H9 (cell line): ENCODE results near the gene NFATC4. TPM values are rescaled to one million over a fixed set of nuclear protein-coding genes. Genes with fewer than 3 reads are reported as not detected.
A peak's percentile ranks its signal among the peaks of the same experiment; 100 is the strongest.

Source experiments
- DNase-seq: peaks from one replicate; pipeline ENCODE4 v3.0.0-alpha.2; 2017
- H2AFZ ChIP-seq: one replicate; pipeline ENCODE4 v1.6.1; 2013; ENCODE audit warnings: mild to moderate bottlenecking, low read length, control low read depth, moderate library complexity
- H2AK5ac ChIP-seq: 2 replicates; pipeline ENCODE4 v1.6.1; 2013; ENCODE audit warnings: low read length, control low read depth, mixed read lengths; ENCODE audit not compliant: insufficient read length
- H2BK120ac ChIP-seq: one replicate; pipeline ENCODE4 v1.6.1; 2013; ENCODE audit warnings: low read depth, mild to moderate bottlenecking, low read length, control low read depth, inconsistent platforms; ENCODE audit not compliant: poor library complexity, severe bottlenecking
- H2BK12ac ChIP-seq: 2 replicates; pipeline ENCODE4 v1.6.1; 2013; ENCODE audit warnings: low read length, control low read depth, mixed read lengths, low read depth; ENCODE audit not compliant: insufficient read length
- H2BK15ac ChIP-seq: 2 replicates; pipeline ENCODE4 v1.6.1; 2013; ENCODE audit warnings: low read depth, low read length, control low read depth
- H2BK20ac ChIP-seq: one replicate; pipeline ENCODE4 v1.6.1; 2013; ENCODE audit warnings: low read depth, mild to moderate bottlenecking, low read length, control low read depth, inconsistent platforms; ENCODE audit not compliant: poor library complexity, severe bottlenecking
- H2BK5ac ChIP-seq: 2 replicates; pipeline ENCODE4 v1.6.1; 2013; ENCODE audit warnings: low read length, control low read depth, mixed read lengths; ENCODE audit not compliant: insufficient read length
- H3K14ac ChIP-seq: 2 replicates; pipeline ENCODE4 v1.6.1; 2013; ENCODE audit warnings: low read length, control low read depth; ENCODE audit not compliant: insufficient read depth
- H3K18ac ChIP-seq: 2 replicates; pipeline ENCODE4 v1.6.1; 2013; ENCODE audit warnings: low read depth, mild to moderate bottlenecking, mixed read lengths, low read length, control low read depth; ENCODE audit not compliant: insufficient read length
- H3K23ac ChIP-seq: 2 replicates; pipeline ENCODE4 v1.6.1; 2013; ENCODE audit warnings: low read length, control low read depth, mixed read lengths, low read depth; ENCODE audit not compliant: insufficient read length
- H3K23me2 ChIP-seq: 2 replicates; pipeline ENCODE4 v1.6.1; 2013; ENCODE audit warnings: low read depth, mild to moderate bottlenecking, mixed read lengths, low read length, control low read depth; ENCODE audit not compliant: insufficient read length, poor library complexity, severe bottlenecking
- H3K27ac ChIP-seq: 2 replicates; pipeline ENCODE4 v1.5.1; 2013; ENCODE audit warnings: low read length, control low read depth, mixed read lengths, low read depth; ENCODE audit not compliant: insufficient read length
- H3K27me3 ChIP-seq: 2 replicates; pipeline ENCODE4 v1.6.1; 2013; ENCODE audit warnings: low read length, control low read depth, inconsistent platforms; ENCODE audit not compliant: insufficient read depth
- H3K4ac ChIP-seq: 2 replicates; pipeline ENCODE4 v1.6.1; 2013; ENCODE audit warnings: low read depth, mild to moderate bottlenecking, control low read depth, inconsistent platforms, low read length, moderate library complexity
- H3K4me1 ChIP-seq: 2 replicates; pipeline ENCODE4 v1.6.1; 2013; ENCODE audit warnings: low read length, control low read depth, inconsistent platforms; ENCODE audit not compliant: insufficient read depth
- H3K4me2 ChIP-seq: 2 replicates; pipeline ENCODE4 v1.6.1; 2013; ENCODE audit warnings: low read length, control low read depth, mixed read lengths; ENCODE audit not compliant: insufficient read length, insufficient read depth
- H3K56ac ChIP-seq: 2 replicates; pipeline ENCODE4 v1.6.1; 2013; ENCODE audit warnings: low read depth, mild to moderate bottlenecking, mixed read lengths, low read length, control low read depth; ENCODE audit not compliant: insufficient read length
- H3K79me1 ChIP-seq: 2 replicates; pipeline ENCODE4 v1.6.1; 2013; ENCODE audit warnings: low read depth, mild to moderate bottlenecking, moderate library complexity, low read length, control low read depth, inconsistent platforms; ENCODE audit not compliant: insufficient read depth, poor library complexity, severe bottlenecking
- H3K79me2 ChIP-seq: 2 replicates; pipeline ENCODE4 v1.6.1; 2013; ENCODE audit warnings: low read length, control low read depth, inconsistent platforms; ENCODE audit not compliant: insufficient read depth
- H3K9ac ChIP-seq: 2 replicates; pipeline ENCODE4 v1.6.1; 2013; ENCODE audit warnings: low read length, control low read depth, mixed read lengths; ENCODE audit not compliant: insufficient read length; ENCODE audit errors: extremely low read depth
- H3K9me3 ChIP-seq: one replicate; pipeline ENCODE4 v1.6.1; 2013; ENCODE audit warnings: low read depth, low read length, inconsistent platforms; ENCODE audit not compliant: control insufficient read depth
- H3T11ph ChIP-seq: one replicate; pipeline ENCODE4 v1.6.1; 2013; ENCODE audit warnings: mild to moderate bottlenecking, low read length, control low read depth, inconsistent platforms
- H4K20me1 ChIP-seq: one replicate; pipeline ENCODE4 v1.6.1; 2013; ENCODE audit not compliant: control insufficient read depth, insufficient read length, insufficient read depth
- H4K5ac ChIP-seq: 2 replicates; pipeline ENCODE4 v1.6.1; 2013; ENCODE audit warnings: low read depth, mild to moderate bottlenecking, mixed read lengths, low read length, control low read depth; ENCODE audit not compliant: insufficient read length
- H4K8ac ChIP-seq: replicated peaks from 2 replicates; pipeline ENCODE4 v1.6.1; 2013; ENCODE audit warnings: low read length, control low read depth, mixed read lengths, low read depth; ENCODE audit not compliant: insufficient read length
- H4K91ac ChIP-seq: 2 replicates; pipeline ENCODE4 v1.6.1; 2013; ENCODE audit warnings: low read depth, mild to moderate bottlenecking, moderate library complexity, mixed read lengths, low read length, control low read depth; ENCODE audit not compliant: insufficient read length
- H3K27ac Mint-ChIP-seq, 3 experiments: 2 replicates in 2 of 3; 3 replicates in 1 of 3; pipeline ENCODE4 v1.8.0; 2020 to 2021; ENCODE audit warnings: mixed read lengths in 3 of 3, mild to moderate bottlenecking in 1 of 3, moderate library complexity in 1 of 3
- H3K27me3 Mint-ChIP-seq: 2 replicates; pipeline ENCODE4 v1.8.0; 2021; ENCODE audit warnings: low read depth, mild to moderate bottlenecking, moderate library complexity, mixed read lengths
- H3K36me3 Mint-ChIP-seq, 3 experiments: 2 replicates in 2 of 3; 3 replicates in 1 of 3; pipeline ENCODE4 v1.8.0; 2020 to 2021; ENCODE audit warnings: low read depth in 3 of 3, mixed read lengths in 3 of 3; ENCODE audit not compliant: insufficient read depth in 1 of 3
- H3K4me1 Mint-ChIP-seq, 2 experiments: 2 replicates each; pipeline ENCODE4 v1.8.0; 2020; ENCODE audit warnings: mixed read lengths in 2 of 2
- H3K4me3 Mint-ChIP-seq, 2 experiments: 2 replicates in 1 of 2; 3 replicates in 1 of 2; pipeline ENCODE4 v1.8.0; 2020 to 2021; ENCODE audit warnings: mild to moderate bottlenecking in 2 of 2, mixed read lengths in 2 of 2, moderate library complexity in 1 of 2
- H3K9me3 Mint-ChIP-seq, 2 experiments: 2 replicates in 1 of 2; 3 replicates in 1 of 2; pipeline ENCODE4 v1.8.0; 2020; ENCODE audit warnings: mild to moderate bottlenecking in 2 of 2, mixed read lengths in 2 of 2, moderate library complexity in 1 of 2
- CTCF ChIP-seq: fragments of 200-600 bp; sonication (generic); conservative IDR thresholded peaks from 3 replicates; pipeline ENCODE4 v1.8.0; 2021; ENCODE audit warnings: antibody characterized with exemption, mild to moderate bottlenecking
- WGBS: extraction: QIAGEN DNeasy Blood & Tissue Kit; methylation state at CpG from one replicate; pipeline ENCODE4 v1.1.7; 2013; ENCODE audit warnings: missing lambda C conversion rate, low lambda C conversion rate, mixed read lengths; ENCODE audit not compliant: insufficient read length; ENCODE audit errors: extremely low coverage; 5-methylcytosine and 5-hydroxymethylcytosine counted together
- total RNA-seq: library from RNA; stranded (reverse); gene quantifications from 2 replicates; pipeline ENCODE4 v1.2.1, GENCODE V29; 2021

The NFATC4 gene
- total RNA-seq, 1 experiment from 2014 or later = 46.4 TPM

DNA sequence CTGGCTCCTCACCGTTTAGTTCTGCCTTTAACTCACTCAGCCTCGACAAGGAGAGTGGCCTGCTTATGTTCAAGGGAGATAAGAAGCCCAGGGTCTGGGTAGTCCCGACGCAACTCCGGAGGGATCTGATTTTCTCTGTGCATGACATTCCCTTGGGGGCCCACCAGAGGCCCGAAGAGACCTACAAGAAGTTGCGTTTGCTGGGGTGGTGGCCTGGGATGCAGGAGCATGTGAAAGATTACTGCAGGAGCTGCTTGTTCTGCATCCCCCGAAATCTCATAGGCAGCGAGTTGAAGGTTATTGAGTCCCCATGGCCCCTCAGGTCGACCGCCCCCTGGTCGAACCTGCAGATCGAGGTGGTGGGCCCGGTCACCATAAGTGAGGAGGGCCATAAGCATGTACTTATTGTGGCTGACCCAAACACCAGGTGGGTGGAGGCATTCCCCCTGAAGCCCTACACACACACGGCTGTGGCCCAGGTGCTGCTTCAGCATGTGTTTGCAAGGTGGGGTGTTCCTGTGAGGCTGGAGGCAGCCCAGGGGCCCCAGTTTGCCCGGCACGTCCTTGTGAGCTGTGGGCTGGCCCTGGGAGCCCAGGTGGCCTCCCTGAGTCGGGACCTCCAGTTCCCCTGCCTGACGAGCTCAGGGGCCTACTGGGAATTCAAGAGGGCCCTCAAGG is 48.4 kb downstream of the NFATC4 start:
- no peak overlapping the region for H3K23ac ChIP-seq
- no peaks in the 10 kb centered on the region for H3K4me1 ChIP-seq
- no CpG with 5 or more reads among the region's 19 CpGs for WGBS
- no peaks in the 10 kb centered on the region for H3K79me1 ChIP-seq
- H2BK20ac ChIP-seq = no peak overlapping the region
- peaks cover 22% of the 10 kb centered on the region for H3K27me3 Mint-ChIP-seq
- H4K5ac ChIP-seq = no peak overlapping the region
- no peak overlapping the region for H2BK12ac ChIP-seq
- peaks cover 15 to 33% (median 22%) of the 10 kb centered on the region in 3 experiments; a peak in 6 of 7 replicates for H3K36me3 Mint-ChIP-seq
- DNase-seq = no peak
- no peaks in the 10 kb centered on the region for H3K9me3 ChIP-seq
- no peaks in the 10 kb centered on the region for H4K20me1 ChIP-seq
- H3K27ac ChIP-seq = no peak overlapping the region
- no peak overlapping the region for H2AK5ac ChIP-seq
- H3K56ac ChIP-seq = no peak overlapping the region
- H2BK15ac ChIP-seq = no peak overlapping the region
- H3K9ac ChIP-seq = no peak overlapping the region
- H3K4ac ChIP-seq = no peak overlapping the region
- H3K27me3 ChIP-seq = no peaks in the 10 kb centered on the region; the same call in 1 of the 2 replicates
- H4K8ac ChIP-seq = no peak overlapping the region
- no peak overlapping the region for H2BK5ac ChIP-seq
- H3T11ph ChIP-seq = no peak overlapping the region
- H4K91ac ChIP-seq = no peak overlapping the region
- H3K4me2 ChIP-seq = no peak overlapping the region
- H2BK120ac ChIP-seq = no peak overlapping the region
- H3K4me3 Mint-ChIP-seq = no peak overlapping the region
- H3K18ac ChIP-seq = no peak overlapping the region
- peak overlapping the region in 1 of 3 experiments; percentile 74; a peak in 1 of 7 replicates for H3K27ac Mint-ChIP-seq
- TF ChIP-seq CTCF = no peak
- H3K79me2 ChIP-seq = no peaks in the 10 kb centered on the region
- H3K14ac ChIP-seq = no peak overlapping the region
- peaks cover 2 to 3% of the 10 kb centered on the region in 2 experiments; a peak in 1 of 4 replicates for H3K4me1 Mint-ChIP-seq
- no peaks in the 10 kb centered on the region for H3K9me3 Mint-ChIP-seq
- no peaks in the 10 kb centered on the region for H3K23me2 ChIP-seq
- no peak overlapping the region for H2AFZ ChIP-seq
